22Rv1 (cell line): ENCODE results near the gene CLIP2.
"Not testable (repeated sequence)": the region's sequence is repeated elsewhere in the genome, so short reads cannot be mapped to it uniquely, and the experiment has no call there.

Experiments used
- H3K27ac ChIP-seq: fragments of 450-650 bp; 2 replicates; pipeline ENCODE4 v1.5.1; 2017
- ZFX ChIP-seq: fragments of 450-650 bp; IDR thresholded peaks from 2 replicates; pipeline ENCODE4 v1.6.1; 2017; ENCODE audit warnings: antibody characterized with exemption, borderline replicate concordance
- TF ChIP-seq, protein P1 (sequence below): fragments of 450-650 bp; IDR thresholded peaks from 2 replicates; pipeline ENCODE4 v1.5.1; 2017; ENCODE audit warnings: mild to moderate bottlenecking

Gene CLIP2

DNA sequence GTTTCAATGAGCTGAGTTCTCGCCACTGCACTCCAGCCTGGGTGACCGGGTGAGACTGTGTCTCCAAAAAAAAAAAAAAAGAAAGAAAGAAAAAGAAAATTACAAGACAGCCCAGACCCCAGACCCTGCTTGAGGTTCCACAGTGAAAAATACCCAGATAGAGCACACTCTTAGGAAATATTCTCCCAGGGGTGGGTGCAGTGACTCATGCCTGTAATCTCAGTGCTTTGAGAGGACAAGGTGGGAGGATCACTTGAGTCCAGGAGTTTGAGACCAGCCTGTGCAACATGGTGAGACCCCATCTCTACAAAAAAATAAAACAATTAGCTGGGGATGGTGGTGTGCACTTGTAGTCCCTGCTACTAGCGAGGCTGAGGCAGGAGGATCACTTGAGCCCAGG lies 123.4 kb downstream of the CLIP2 start:
- no peak overlapping the region for H3K27ac ChIP-seq
- TF ChIP-seq, protein P1, sequence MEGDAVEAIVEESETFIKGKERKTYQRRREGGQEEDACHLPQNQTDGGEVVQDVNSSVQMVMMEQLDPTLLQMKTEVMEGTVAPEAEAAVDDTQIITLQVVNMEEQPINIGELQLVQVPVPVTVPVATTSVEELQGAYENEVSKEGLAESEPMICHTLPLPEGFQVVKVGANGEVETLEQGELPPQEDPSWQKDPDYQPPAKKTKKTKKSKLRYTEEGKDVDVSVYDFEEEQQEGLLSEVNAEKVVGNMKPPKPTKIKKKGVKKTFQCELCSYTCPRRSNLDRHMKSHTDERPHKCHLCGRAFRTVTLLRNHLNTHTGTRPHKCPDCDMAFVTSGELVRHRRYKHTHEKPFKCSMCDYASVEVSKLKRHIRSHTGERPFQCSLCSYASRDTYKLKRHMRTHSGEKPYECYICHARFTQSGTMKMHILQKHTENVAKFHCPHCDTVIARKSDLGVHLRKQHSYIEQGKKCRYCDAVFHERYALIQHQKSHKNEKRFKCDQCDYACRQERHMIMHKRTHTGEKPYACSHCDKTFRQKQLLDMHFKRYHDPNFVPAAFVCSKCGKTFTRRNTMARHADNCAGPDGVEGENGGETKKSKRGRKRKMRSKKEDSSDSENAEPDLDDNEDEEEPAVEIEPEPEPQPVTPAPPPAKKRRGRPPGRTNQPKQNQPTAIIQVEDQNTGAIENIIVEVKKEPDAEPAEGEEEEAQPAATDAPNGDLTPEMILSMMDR: no peak
- no peak for TF ChIP-seq ZFX

DNA sequence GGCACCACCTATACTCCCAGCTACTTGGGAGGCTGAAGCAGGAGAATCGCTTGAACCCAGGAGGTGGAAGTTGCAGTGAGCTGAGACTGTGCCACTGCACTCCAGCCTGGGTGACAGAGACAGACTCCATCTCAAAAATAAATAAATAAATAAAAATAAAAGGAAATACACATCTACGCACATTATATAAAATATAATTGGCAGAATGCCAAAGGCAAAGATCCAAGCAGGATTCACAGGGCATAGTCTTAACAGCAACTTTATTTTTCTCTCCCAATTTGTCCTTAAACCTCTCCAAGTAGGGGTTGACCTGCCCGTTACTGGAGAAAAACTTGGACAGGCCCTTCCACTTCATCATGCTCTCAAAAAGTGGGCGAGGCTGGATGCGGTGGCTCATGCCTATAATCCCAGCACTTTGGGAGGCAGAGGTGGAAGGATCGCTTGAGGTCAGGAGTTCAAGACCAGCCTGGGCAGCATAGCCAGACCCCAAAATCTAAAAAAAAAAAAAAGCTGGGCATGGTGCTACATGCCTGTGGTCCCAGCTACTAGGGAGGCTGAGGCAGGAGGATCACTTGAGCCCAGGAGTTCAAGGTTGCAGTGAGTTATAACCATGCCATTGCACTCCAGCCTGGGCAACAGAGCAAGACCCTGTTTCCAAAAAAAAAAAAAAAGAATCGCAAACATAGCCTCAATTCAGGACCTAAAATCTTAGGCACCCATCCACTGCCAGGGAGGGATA lies 125.6 kb downstream of the CLIP2 start:
- H3K27ac ChIP-seq: not testable (repeated sequence)

DNA sequence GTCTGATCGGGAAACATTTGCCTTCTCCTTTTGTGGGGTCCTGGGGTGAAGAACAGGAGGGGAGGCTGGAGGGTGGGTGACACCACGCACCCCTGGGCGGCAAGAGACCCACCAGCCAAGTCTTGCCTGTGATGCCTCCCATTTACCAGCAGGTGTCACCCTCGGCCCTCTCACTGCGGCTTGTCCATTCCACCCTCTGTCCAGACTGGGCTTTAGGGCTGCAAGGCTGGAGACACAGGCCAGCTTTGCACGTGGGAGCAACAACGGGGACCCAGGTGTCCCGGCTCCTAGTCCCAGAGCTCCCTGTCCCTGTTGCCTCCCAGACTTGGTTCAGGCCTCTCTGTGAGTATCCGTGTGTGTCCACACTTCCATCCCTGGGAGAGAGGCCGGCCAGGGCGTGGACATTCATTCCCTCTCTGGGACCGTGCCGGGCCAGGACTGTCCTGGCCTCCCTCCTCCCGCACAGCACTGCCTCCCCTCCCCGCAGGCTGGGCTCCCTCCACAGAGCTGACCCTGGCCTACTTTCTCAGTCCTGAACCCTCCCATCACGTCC lies 128.3 kb downstream of the CLIP2 start:
- TF ChIP-seq, protein P1: peak; percentile 99
- no peak for TF ChIP-seq ZFX
- H3K27ac ChIP-seq: no peak overlapping the region

DNA sequence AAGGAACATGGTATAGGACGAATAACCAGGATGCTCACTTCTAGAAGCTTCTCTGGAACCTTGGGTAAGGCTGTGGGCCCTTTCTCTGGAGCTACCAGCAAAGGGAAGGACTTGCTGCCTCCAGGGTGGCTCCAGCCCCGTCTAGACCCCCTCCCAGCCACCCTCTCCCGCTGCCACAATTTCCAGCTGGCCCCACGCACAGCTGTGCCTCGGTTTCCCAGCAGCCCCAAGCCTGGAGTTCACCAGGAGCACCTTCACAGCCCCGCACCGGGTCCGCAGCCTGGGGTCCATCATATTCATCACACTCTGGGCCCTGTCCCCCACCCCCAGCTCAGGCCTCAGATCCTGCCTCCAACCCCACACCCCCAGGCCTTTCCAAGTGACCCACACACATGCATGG lies 128.9 kb downstream of the CLIP2 start:
- no peak overlapping the region for H3K27ac ChIP-seq
- no peak for TF ChIP-seq ZFX
- TF ChIP-seq, protein P1: no peak

DNA sequence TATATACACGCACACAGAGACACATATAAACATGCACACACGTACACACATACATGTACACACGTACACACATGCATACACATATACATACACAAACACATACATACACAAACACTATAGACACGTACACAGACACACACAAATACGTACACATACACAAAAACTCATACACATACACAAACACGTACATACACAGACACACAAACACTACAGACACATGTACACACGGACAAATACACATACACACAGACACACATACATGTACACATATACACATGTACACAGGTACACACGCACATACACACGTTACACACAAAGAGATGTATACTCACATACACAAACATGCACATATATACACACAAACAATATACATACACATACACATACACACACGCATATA lies 129.3 kb downstream of the CLIP2 start:
- no peak for TF ChIP-seq ZFX
- TF ChIP-seq, protein P1: no peak
- H3K27ac ChIP-seq: no peak overlapping the region

DNA sequence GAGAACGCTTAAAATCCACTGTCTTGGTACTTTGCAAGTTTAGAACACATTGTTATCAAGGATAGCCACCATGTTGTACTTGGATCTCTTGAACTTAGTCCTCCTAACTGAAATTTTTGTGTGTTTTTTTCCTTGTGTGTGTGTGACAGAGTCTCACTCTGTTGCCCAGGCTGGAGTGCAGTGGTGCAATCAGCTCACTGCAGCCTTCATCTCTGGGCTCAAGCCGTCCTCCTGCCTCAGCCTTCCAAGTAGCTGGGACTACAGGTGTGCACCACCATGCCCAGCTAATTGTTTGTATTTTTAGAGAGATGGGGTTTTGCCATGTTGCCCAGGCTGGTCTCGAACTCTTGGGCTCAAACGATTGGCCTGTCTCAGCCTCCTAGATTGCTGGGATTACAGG lies 130.0 kb downstream of the CLIP2 start:
- not testable (repeated sequence) for H3K27ac ChIP-seq

DNA sequence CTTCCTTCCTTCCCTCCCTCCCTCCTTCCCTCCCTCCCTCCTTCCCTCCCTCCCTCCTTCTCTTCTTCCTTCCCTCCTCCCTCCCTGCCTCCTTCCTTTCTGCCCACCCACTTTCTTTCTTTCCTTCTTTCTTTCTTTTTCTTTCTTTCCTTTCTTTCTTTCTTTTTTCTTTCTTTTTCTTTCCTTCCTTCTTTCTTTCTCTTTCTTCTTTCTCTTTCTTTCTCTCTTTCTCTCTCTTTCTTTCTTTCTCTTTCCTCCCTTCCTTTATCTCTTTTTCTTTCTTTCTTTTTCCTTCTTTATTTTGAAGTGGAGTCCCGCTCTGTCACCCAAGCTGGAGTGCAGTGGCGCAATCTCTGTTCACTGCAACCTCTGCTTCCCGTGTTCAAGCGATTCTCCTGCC lies 130.8 kb downstream of the CLIP2 start:
- TF ChIP-seq, protein P1: no peak
- TF ChIP-seq ZFX: no peak
- H3K27ac ChIP-seq: no peak overlapping the region

DNA sequence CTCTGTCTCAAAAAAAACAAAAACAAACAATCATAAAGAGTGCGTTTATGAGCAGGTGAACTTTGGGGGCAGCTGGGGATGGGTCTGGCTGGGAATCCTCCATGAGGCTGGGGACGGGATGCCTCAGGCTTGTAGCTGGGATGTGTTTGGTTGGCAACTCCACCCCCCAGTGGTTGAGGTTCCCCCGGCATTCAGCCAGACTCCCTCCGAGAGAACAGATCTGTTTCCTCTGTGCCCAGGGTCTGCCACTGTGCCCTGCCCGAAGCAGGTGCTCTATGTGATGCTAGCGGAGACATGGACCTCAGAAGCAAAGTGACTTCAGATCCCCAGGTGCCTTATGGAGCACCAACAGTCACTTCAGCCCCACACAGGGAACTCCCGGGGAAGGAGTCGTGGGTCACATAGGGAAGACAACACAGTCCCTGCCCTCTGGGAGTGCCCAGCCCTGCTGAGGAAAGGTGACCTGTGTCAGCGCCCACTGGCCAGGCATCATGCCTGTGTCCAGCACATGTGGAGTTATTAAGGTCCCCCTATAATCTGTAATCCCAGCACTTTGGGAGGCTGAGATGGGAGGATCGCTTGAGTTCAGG lies 135.2 kb downstream of the CLIP2 start:
- no peak overlapping the region for H3K27ac ChIP-seq
- TF ChIP-seq ZFX: no peak

DNA sequence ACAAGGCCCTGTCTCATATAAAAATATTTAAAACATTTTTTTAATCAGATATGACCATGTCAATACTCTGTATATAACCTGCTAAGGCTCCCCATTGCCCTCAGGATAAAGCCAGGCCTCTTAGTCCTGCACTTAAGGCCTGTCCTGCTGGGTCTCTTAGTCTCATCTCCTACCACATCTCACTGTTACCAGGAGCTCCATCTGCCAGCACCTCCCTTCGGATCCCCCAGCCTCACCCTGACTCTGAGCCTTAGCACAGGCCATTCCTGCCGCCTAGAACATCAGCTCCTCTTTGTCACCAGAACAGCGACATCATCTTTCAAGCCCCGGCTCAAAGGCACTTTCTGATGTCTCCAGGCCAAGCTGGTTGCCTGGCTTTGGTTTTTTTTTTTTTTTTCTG lies 138.8 kb downstream of the CLIP2 start:
- TF ChIP-seq, protein P1: no peak
- TF ChIP-seq ZFX: no peak
- H3K27ac ChIP-seq: no peak overlapping the region
